Endodermal cell (in vitro differentiated cells): ENCODE measurements around the gene SPATA20. TPM values are rescaled to one million over a fixed set of nuclear protein-coding genes. Genes with fewer than 3 reads are reported as not detected.
A peak's percentile ranks its signal among the peaks of the same experiment; 100 is the strongest.

Source experiments
- DNase-seq: peaks from one replicate; pipeline ENCODE4 v3.0.0-alpha.2; 2017
- H3K27ac ChIP-seq: 2 replicates; pipeline ENCODE4 v1.5.1; 2013; ENCODE audit warnings: mild to moderate bottlenecking, low read depth, low read length, moderate library complexity
- H3K27me3 ChIP-seq: 2 replicates; pipeline ENCODE4 v1.6.1; 2013; ENCODE audit warnings: mild to moderate bottlenecking, low read length, moderate library complexity; ENCODE audit not compliant: insufficient read depth, control insufficient read depth, poor library complexity, severe bottlenecking
- H3K36me3 ChIP-seq: 2 replicates; pipeline ENCODE4 v1.7.0; 2013; ENCODE audit warnings: mild to moderate bottlenecking, low read length, moderate library complexity; ENCODE audit not compliant: control insufficient read depth, insufficient read depth
- H3K4me1 ChIP-seq: one replicate; pipeline ENCODE4 v1.7.0; 2013; ENCODE audit warnings: low read length; ENCODE audit not compliant: control insufficient read depth, insufficient read depth
- H3K4me3 ChIP-seq: 2 replicates; pipeline ENCODE4 v1.5.1; 2013; ENCODE audit warnings: mild to moderate bottlenecking, low read length, moderate library complexity
- H3K9ac ChIP-seq: 2 replicates; pipeline ENCODE4 v1.6.1; 2013; ENCODE audit warnings: mild to moderate bottlenecking, low read length, moderate library complexity; ENCODE audit not compliant: poor library complexity, severe bottlenecking; ENCODE audit errors: extremely low read depth
- H3K9me3 ChIP-seq: 2 replicates; pipeline ENCODE4 v1.6.1; 2013; ENCODE audit warnings: mild to moderate bottlenecking, low read length, moderate library complexity; ENCODE audit not compliant: control insufficient read depth
- H3K27ac Mint-ChIP-seq: 2 replicates; pipeline ENCODE4 v1.8.0; 2020; ENCODE audit warnings: mixed read lengths
- H3K27me3 Mint-ChIP-seq: 2 replicates; pipeline ENCODE4 v1.8.0; 2021; ENCODE audit warnings: mild to moderate bottlenecking, mixed read lengths; ENCODE audit not compliant: insufficient read depth
- H3K36me3 Mint-ChIP-seq: 2 replicates; pipeline ENCODE4 v1.8.0; 2020; ENCODE audit warnings: low read depth, mixed read lengths
- H3K4me1 Mint-ChIP-seq: 2 replicates; pipeline ENCODE4 v1.8.0; 2020; ENCODE audit warnings: mixed read lengths
- H3K4me3 Mint-ChIP-seq: 2 replicates; pipeline ENCODE4 v1.8.0; 2020; ENCODE audit warnings: mild to moderate bottlenecking, moderate library complexity, mixed read lengths
- H3K9me3 Mint-ChIP-seq: 2 replicates; pipeline ENCODE4 v1.8.0; 2020; ENCODE audit warnings: mild to moderate bottlenecking, mixed read lengths
- WGBS, 2 experiments: methylation state at CpG; one replicate each; pipeline versions ENCODE4 v1.1.5 to v1.1.7; 2013; ENCODE audit warnings: missing lambda C conversion rate in 2 of 2, mixed read lengths in 1 of 2; ENCODE audit not compliant: insufficient coverage in 1 of 2, insufficient read length in 1 of 2; 5-methylcytosine and 5-hydroxymethylcytosine counted together
- total RNA-seq, 2 donors: library from RNA; stranded (reverse); fragmentation: NEBNext Ultra II Directional in 1 of 2; extraction: Animal tissue kit (Norgen Biotek cat#: 25700) in 1 of 2; gene quantifications; 2 replicates in 1 of 2; 3 replicates in 1 of 2; pipeline ENCODE4 v1.2.1, GENCODE V29; 2021
- TF ChIP-seq, protein P1 (sequence below): fragments of 200-600 bp; sonication (generic); conservative IDR thresholded peaks from 2 replicates; pipeline ENCODE4 v1.5.0; 2021; ENCODE audit warnings: antibody characterized with exemption, mild to moderate bottlenecking

SPATA20 gene
- total RNA-seq, 2 donors from 2014 or later = 40.4 to 40.5 TPM

DNA sequence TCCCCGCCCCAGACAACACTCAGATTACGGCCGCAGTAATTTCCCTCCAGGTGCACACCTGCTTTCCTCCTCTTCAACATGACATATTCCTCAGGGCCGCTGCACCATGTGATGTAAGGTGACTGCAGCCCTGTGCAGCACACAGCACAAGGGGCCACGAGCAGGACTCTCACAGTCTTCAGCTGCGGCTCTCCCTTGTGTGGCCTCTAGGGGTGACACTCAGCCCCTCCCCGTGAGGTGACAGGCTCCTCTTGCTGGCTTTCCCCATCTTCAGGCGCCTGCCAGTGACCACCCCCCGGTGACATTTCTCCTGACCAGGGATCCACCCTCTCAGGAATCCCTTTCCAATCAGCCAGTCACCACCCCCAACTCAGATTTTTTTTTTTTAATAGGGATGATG is 56.4 kb downstream of the SPATA20 start:
- no peaks in the 10 kb centered on the region for H3K9me3 Mint-ChIP-seq

DNA sequence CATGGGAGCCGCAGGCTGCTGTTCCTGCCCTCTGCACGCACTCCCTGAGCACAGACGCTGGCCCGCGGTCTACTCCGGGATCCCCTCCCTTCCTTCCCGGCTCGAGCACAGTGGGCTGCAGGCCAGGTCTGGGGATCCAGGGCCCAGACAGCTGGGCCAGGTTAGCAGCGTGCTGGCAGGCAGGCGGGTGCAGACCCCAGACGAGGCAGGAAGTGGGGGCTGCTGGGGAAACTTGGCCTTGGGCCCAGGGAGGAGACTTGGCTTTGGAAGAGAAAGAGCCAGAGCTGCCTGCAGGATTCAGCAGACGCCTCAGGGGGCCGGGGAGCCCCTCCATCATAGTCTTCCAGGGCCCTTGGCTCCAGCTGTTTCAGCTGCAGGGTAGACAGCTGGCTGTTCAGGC is 57.5 kb downstream of the SPATA20 start:
- H3K27ac Mint-ChIP-seq = no peak overlapping the region
- Histone ChIP-seq H3K4me3 (no peak overlapping the region), H3K4me1 (no peaks in the 10 kb centered on the region), H3K36me3 (no peaks in the 10 kb centered on the region), H3K27ac (no peak overlapping the region), H3K9me3 (no peaks in the 10 kb centered on the region), H3K27me3 (no peaks in the 10 kb centered on the region), H3K9ac (no peak overlapping the region)
- TF ChIP-seq, protein P1, sequence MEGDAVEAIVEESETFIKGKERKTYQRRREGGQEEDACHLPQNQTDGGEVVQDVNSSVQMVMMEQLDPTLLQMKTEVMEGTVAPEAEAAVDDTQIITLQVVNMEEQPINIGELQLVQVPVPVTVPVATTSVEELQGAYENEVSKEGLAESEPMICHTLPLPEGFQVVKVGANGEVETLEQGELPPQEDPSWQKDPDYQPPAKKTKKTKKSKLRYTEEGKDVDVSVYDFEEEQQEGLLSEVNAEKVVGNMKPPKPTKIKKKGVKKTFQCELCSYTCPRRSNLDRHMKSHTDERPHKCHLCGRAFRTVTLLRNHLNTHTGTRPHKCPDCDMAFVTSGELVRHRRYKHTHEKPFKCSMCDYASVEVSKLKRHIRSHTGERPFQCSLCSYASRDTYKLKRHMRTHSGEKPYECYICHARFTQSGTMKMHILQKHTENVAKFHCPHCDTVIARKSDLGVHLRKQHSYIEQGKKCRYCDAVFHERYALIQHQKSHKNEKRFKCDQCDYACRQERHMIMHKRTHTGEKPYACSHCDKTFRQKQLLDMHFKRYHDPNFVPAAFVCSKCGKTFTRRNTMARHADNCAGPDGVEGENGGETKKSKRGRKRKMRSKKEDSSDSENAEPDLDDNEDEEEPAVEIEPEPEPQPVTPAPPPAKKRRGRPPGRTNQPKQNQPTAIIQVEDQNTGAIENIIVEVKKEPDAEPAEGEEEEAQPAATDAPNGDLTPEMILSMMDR = no peak
- H3K9me3 Mint-ChIP-seq = no peaks in the 10 kb centered on the region
- peaks cover 5% of the 10 kb centered on the region for H3K27me3 Mint-ChIP-seq
- DNase-seq = peak; percentile 84
- WGBS, 2 experiments = 59 to 77% methylated on average over 9 to 13 of the region's 13 CpGs
- no peak overlapping the region for H3K4me3 Mint-ChIP-seq
- no peaks in the 10 kb centered on the region for H3K36me3 Mint-ChIP-seq
- peaks cover 3% of the 10 kb centered on the region for H3K4me1 Mint-ChIP-seq

More for the DNA sequence above, 56.4 kb downstream of the SPATA20 start:
- Histone ChIP-seq H3K36me3 (no peaks in the 10 kb centered on the region), H3K27me3 (no peaks in the 10 kb centered on the region), H3K9me3 (no peaks in the 10 kb centered on the region), H3K4me1 (no peaks in the 10 kb centered on the region), H3K27ac (no peak overlapping the region), H3K4me3 (no peak overlapping the region), H3K9ac (no peak overlapping the region)
- H3K27ac Mint-ChIP-seq = no peak overlapping the region
- no peaks in the 10 kb centered on the region for H3K36me3 Mint-ChIP-seq
- peaks cover 5% of the 10 kb centered on the region for H3K27me3 Mint-ChIP-seq
- H3K4me1 Mint-ChIP-seq = peaks cover 3% of the 10 kb centered on the region
- no peak overlapping the region for H3K4me3 Mint-ChIP-seq
- TF ChIP-seq, protein P1 = peak; percentile 68
- DNase-seq = peak; percentile 87
- 79 to 81% methylated on average over 7 to 9 of the region's 9 CpGs for WGBS, 2 experiments

DNA sequence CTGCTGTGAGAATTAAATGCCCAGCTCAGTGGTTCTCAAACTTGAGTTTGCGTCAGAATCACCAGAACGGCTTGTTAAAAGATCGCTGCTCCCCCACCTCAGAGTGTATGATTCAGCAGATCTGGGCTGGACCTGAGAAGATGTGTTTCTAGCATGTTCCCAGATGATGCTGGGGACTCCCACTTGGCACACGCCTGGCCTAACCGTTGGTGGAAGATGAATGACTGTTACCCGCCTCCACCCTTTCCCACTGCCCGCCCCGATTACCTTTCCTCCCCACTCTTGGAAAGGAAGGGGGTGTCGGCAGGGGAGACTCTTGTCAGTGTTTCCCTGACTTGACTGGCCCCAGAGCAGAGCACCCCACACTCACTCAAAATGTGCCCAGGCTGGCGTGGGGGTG is 58.5 kb downstream of the SPATA20 start:
- Mint-ChIP-seq H3K27me3 (peaks cover 5% of the 10 kb centered on the region), H3K4me1 (peaks cover 3% of the 10 kb centered on the region)
- no peaks in the 10 kb centered on the region for H3K4me1 ChIP-seq

More for the DNA sequence above, 58.5 kb downstream of the SPATA20 start:
- Histone ChIP-seq H3K9ac (no peak overlapping the region), H3K9me3 (no peaks in the 10 kb centered on the region), H3K27me3 (no peaks in the 10 kb centered on the region), H3K4me3 (no peak overlapping the region), H3K27ac (no peak overlapping the region), H3K36me3 (no peaks in the 10 kb centered on the region)
- WGBS, 2 experiments = 83 to 93% methylated on average over 4 to 10 of the region's 10 CpGs
- TF ChIP-seq, protein P1 = no peak
- Mint-ChIP-seq H3K9me3 (no peaks in the 10 kb centered on the region), H3K4me3 (no peak overlapping the region), H3K36me3 (no peaks in the 10 kb centered on the region), H3K27ac (no peak overlapping the region)
- DNase-seq = no peak

Other genes starting within 250 kb of the SPATA20 start
- gene XYLT2, start 201.0 kb upstream of the SPATA20 start, total RNA-seq = 10 to 100 TPM; 54.1 to 65.9 TPM
- 10 to 100 TPM; 70.9 to 76.7 TPM for gene MRPL27, start 174.0 kb upstream of the SPATA20 start, total RNA-seq
- 10 to 100 TPM; 14.1 to 26.8 TPM for gene EME1, start 173.9 kb upstream of the SPATA20 start, total RNA-seq
- gene LRRC59, start 149.7 kb upstream of the SPATA20 start, total RNA-seq = 10 to 100 TPM; 87.9 to 98.2 TPM
- gene ACSF2, start 121.0 kb upstream of the SPATA20 start, total RNA-seq = 10 to 100 TPM; 61.7 to 76.5 TPM
- gene CHAD, start 78.3 kb upstream of the SPATA20 start, total RNA-seq = under 1 TPM in 1 of 2 donors, not detected in 1; 0.15 TPM
- 10 to 100 TPM; 26.6 to 35.8 TPM for gene RSAD1, start 68.3 kb upstream of the SPATA20 start, total RNA-seq
- gene MYCBPAP, start 38.7 kb upstream of the SPATA20 start, total RNA-seq = 1 to 10 TPM; 3.5 to 7.1 TPM
- under 1 TPM in 1 of 2 donors, not detected in 1; 0.66 TPM for gene EPN3, start 14.4 kb upstream of the SPATA20 start, total RNA-seq
- 1 to 10 TPM in 1 of 2 donors, under 1 TPM in 1; 0.84 to 1.1 TPM for gene CACNA1G, start 13.5 kb downstream of the SPATA20 start, total RNA-seq
- under 1 TPM; 0.22 to 0.91 TPM for gene ABCC3, start 87.7 kb downstream of the SPATA20 start, total RNA-seq
- gene ANKRD40, start 160.7 kb downstream of the SPATA20 start, total RNA-seq = 10 to 100 TPM; 44.9 to 60.3 TPM
- gene LUC7L3, start 172.4 kb downstream of the SPATA20 start, total RNA-seq = 100 to 1,000 TPM; 122 to 169 TPM
- not detected for gene ANKRD40CL, start 220.3 kb downstream of the SPATA20 start, total RNA-seq